C4-2B (cell line): ENCODE data around the gene ETV6.

Source experiments
- ZFX ChIP-seq: fragments of 450-650 bp; IDR thresholded peaks from 2 replicates; pipeline ENCODE4 v1.6.1; 2017
- TF ChIP-seq, protein P1 (sequence below): fragments of 450-650 bp; conservative IDR thresholded peaks from 2 replicates; pipeline ENCODE4 v1.5.1; 2017; ENCODE audit warnings: mild to moderate bottlenecking

DNA sequence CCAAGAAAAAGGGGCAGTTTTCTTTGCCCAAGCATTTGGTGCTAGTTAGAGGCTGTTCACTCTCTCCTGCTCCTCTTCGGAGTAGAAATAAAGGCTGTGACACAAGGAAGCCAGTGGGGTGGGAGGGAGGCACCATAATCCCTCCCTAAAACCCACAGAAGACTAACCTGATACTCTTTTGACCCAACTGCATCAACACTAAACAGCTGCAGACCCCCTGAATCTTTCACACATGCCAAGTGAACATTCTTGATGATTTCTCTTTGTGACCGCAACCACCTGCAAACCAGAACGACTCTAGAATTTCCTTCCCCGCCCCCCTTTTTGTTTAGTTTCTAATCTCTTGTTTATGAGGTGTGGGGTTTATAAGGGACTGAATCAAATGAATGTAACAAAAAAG, 245.4 kb downstream of the ETV6 start:
- TF ChIP-seq, protein P1, sequence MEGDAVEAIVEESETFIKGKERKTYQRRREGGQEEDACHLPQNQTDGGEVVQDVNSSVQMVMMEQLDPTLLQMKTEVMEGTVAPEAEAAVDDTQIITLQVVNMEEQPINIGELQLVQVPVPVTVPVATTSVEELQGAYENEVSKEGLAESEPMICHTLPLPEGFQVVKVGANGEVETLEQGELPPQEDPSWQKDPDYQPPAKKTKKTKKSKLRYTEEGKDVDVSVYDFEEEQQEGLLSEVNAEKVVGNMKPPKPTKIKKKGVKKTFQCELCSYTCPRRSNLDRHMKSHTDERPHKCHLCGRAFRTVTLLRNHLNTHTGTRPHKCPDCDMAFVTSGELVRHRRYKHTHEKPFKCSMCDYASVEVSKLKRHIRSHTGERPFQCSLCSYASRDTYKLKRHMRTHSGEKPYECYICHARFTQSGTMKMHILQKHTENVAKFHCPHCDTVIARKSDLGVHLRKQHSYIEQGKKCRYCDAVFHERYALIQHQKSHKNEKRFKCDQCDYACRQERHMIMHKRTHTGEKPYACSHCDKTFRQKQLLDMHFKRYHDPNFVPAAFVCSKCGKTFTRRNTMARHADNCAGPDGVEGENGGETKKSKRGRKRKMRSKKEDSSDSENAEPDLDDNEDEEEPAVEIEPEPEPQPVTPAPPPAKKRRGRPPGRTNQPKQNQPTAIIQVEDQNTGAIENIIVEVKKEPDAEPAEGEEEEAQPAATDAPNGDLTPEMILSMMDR, result no peak
- TF ChIP-seq ZFX, result no peak
